ENCODE measurements around the gene NID1. TPM values are rescaled to one million over a fixed set of nuclear protein-coding genes. Genes with fewer than 3 reads are reported as not detected.
A peak's percentile ranks its signal among the peaks of the same experiment; 100 is the strongest.

NID1 gene
- total and polyA plus RNA-seq, 9 of the 15 experiments (the other 6 are each of a cell fraction or from before 2014, with no cell fraction given): 0.22 TPM; not detected in 8

DNA sequence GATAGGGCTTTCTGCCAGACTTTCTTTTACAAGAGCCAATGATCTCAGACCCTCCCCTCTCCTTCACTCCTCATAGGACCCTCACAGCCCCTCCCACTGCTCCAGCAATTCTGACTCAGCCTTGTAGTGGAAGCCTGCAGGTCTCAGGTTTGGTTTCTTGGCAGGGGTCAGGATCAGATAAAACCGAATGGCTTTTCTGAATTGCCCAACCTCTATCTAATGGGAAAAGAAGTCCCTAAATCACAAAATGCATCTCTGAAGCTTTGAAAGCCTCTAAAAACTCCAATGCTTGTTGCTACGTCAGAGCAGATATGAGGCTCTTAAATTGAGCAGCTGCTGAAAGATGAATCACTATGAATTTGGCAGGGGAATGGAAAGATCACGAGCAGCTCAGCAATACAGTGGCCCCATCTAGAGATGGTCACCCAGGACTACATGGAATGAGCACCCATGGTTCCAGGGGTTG, 74.5 kb downstream of the NID1 start:
- ChIA-PET CTCF (ENCODE audit: low intra/inter-chr PET ratio) (no interaction called here), POLR2A (interaction anchor here (1.4 kb wide), 1 partner anchor 12 kb away, joined by 3 read pairs; no protein-coding TSS in a partner anchor)
- peaks cover 3% of the 10 kb centered on the region for H4K20me1 ChIP-seq (replicated peaks; ENCODE audit: control insufficient read depth, insufficient read depth, low read length)
- no peak overlapping the region for H3K27ac ChIP-seq (ENCODE audit: extremely low read depth, low read depth, low read length)
- H3K4me2 ChIP-seq (ENCODE audit: insufficient read depth, low read length): no peak overlapping the region
- no peak overlapping the region for H2AFZ ChIP-seq (ENCODE audit: low read depth, low read length)
- DNase-seq (ENCODE audit: extremely low read depth in 1 of 4, low spot score in 3 of 4) (no peak), FAIRE-seq (no peak), ATAC-seq (no peak)
- no peaks in the 10 kb centered on the region for H3K36me3 ChIP-seq (ENCODE audit: control insufficient read depth, insufficient read depth, low read length)
- H3K9ac ChIP-seq (ENCODE audit: insufficient read depth in 1 of 2, low read depth in 2 of 2, low read length in 2 of 2): no peak overlapping the region
- TF ChIP-seq CREB1 (IDR thresholded peaks at IDR 0.05) (no peak), CREB1 (CRISPR knock-in tag; IDR thresholded peaks at IDR 0.05) (no peak), ZNF75A (CRISPR knock-in tag; IDR thresholded peaks at IDR 0.05) (no peak), MEIS2 (IDR thresholded peaks at IDR 0.05; ENCODE audit: partially characterized antibody) (peak; percentile 51), EHMT2 (IDR thresholded peaks at IDR 0.05) (no peak)
- TF ChIP-seq, protein P1, sequence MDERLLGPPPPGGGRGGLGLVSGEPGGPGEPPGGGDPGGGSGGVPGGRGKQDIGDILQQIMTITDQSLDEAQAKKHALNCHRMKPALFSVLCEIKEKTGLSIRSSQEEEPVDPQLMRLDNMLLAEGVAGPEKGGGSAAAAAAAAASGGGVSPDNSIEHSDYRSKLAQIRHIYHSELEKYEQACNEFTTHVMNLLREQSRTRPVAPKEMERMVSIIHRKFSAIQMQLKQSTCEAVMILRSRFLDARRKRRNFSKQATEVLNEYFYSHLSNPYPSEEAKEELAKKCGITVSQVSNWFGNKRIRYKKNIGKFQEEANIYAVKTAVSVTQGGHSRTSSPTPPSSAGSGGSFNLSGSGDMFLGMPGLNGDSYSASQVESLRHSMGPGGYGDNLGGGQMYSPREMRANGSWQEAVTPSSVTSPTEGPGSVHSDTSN (CRISPR knock-in tag; IDR thresholded peaks at IDR 0.05; ENCODE audit: low read depth): no peak
- TF ChIP-seq, protein P1 (tag; conservative IDR thresholded peaks at IDR 0.05; ENCODE audit: low read depth): peak; percentile 57; the same call in 1 of the 2 replicates
- intact Hi-C loops (cut with micrococcal nuclease) (no loop called here), in situ Hi-C loops (cut with MboI) (no loop called here)
- no peak overlapping the region for H3K4me3 ChIP-seq
- 0% methylated on average over 3 of the region's 3 CpGs for WGBS (ENCODE audit: insufficient coverage, low coverage, missing lambda C conversion rate)
- peaks cover 27 to 42% of the 10 kb centered on the region in 2 experiments for H3K27me3 ChIP-seq (ENCODE audit: control insufficient read depth in 2 of 2, insufficient read depth in 2 of 2, low read length in 2 of 2)
- no peaks in the 10 kb centered on the region for H3K9me3 ChIP-seq (replicated peaks; ENCODE audit: control insufficient read depth, insufficient read depth, low read depth, low read length)
- BruUV-seq (replicated peaks): no TSS peak
- H3K4me1 ChIP-seq (replicated peaks in 1 of 2; ENCODE audit: control insufficient read depth in 2 of 2, insufficient read depth in 2 of 2, low read length in 2 of 2): peaks cover 0 to 6% of the 10 kb centered on the region in 2 experiments; a peak in 2 of 5 replicates
- H3K79me2 ChIP-seq (ENCODE audit: control insufficient read depth, insufficient read depth, low read length): no peaks in the 10 kb centered on the region
- peaks cover 5% of the 10 kb centered on the region for H3K9me1 ChIP-seq (ENCODE audit: control insufficient read depth, insufficient read depth, low read length)

All from K562 (cell line).